ENCODE results near the gene EIF2S2.

Gene EIF2S2

GRCh38 chr20:34047010-34047687 is 64.9 kb downstream of the EIF2S2 start:
- TF ChIP-seq CTCF (IDR thresholded peaks at IDR 0.05) = no peak

- TF ChIP-seq CTCF (IDR thresholded peaks at IDR 0.05) = no peak
Observed at GRCh38 chr20:34045930-34046725, 65.9 kb downstream of the EIF2S2 start.

- TF ChIP-seq CTCF (IDR thresholded peaks at IDR 0.05) = no peak
Observed at GRCh38 chr20:34045294-34045693, 66.7 kb downstream of the EIF2S2 start.

GRCh38 chr20:34043025-34043424 is 69.0 kb downstream of the EIF2S2 start:
- no peak for TF ChIP-seq CTCF (IDR thresholded peaks at IDR 0.05)

GRCh38 chr20:34042262-34042661 is 69.8 kb downstream of the EIF2S2 start:
- no peak for TF ChIP-seq CTCF (IDR thresholded peaks at IDR 0.05)

GRCh38 chr20:34041226-34041625 is 70.8 kb downstream of the EIF2S2 start:
- TF ChIP-seq CTCF (IDR thresholded peaks at IDR 0.05) = no peak

GRCh38 chr20:34040300-34040995 is 71.6 kb downstream of the EIF2S2 start:
- TF ChIP-seq CTCF (IDR thresholded peaks at IDR 0.05) = no peak
